SK-N-MC (cell line): ENCODE data around the gene CAMSAP3.

ENCODE experiments used
- EZH2 ChIP-seq: fragments of 200-600 bp; sonication (generic); IDR thresholded peaks from one replicate; pipeline ENCODE4 v1.6.1; 2017; ENCODE audit warnings: antibody characterized with exemption
- POLR2AphosphoS5 ChIP-seq: IDR thresholded peaks from 2 replicates; pipeline ENCODE4 v1.6.1; 2012; ENCODE audit warnings: mild to moderate bottlenecking, low read depth, low read length, borderline replicate concordance

- TF ChIP-seq POLR2AphosphoS5 (no peak), EZH2 (no peak)
These were observed 15.0 kb downstream of the CAMSAP3 start for GRCh38 chr19:7610491-7611240.
